PC-9 (cell line): ENCODE measurements around the gene CLPTM1L. TPM values are rescaled to one million over a fixed set of nuclear protein-coding genes. Genes with fewer than 3 reads are reported as not detected.

Experiments
- BruUV-seq: library from RNA; stranded (reverse); fragments of 400-500 nt; replicated peaks from 2 replicates; lab custom pipeline; 2021; lab: Mats Ljungman, UMichigan
- CTCF ChIA-PET: fragments of 300-600 bp; sonication (Branson Sonifier 250); formaldehyde crosslinking; loops from one replicate; lab custom pipeline; 2022; ENCODE audit warnings: antibody characterized with exemption; lab: Charles Lee
- POLR2A ChIA-PET: fragments of 300-600 bp; sonication (Branson Sonifier 250); formaldehyde crosslinking; loops from one replicate; lab custom pipeline; 2022; ENCODE audit warnings: antibody characterized with exemption; ENCODE audit not compliant: unreplicated experiment; lab: Charles Lee
- DNase-seq, 2 experiments: peaks; one replicate each; pipeline versions ENCODE4 v3.0.0 to v3.0.0-alpha.2; 2015 to 2022; ENCODE audit warnings: mixed read lengths in 1 of 2
- H2AFZ ChIP-seq: fragments of 200-600 bp; sonication (generic); 2 replicates; pipeline ENCODE4 v1.8.1; 2017; ENCODE audit warnings: antibody characterized with exemption
- H3F3A ChIP-seq: fragments of 200-600 bp; sonication (generic); 2 replicates; pipeline ENCODE4 v1.8.1; 2017; ENCODE audit warnings: antibody characterized with exemption, mild to moderate bottlenecking, low read depth; ENCODE audit not compliant: insufficient read depth
- H3K27ac ChIP-seq: fragments of 200-600 bp; sonication (generic); 2 replicates; pipeline ENCODE4 v1.6.1; 2016; ENCODE audit warnings: mixed run types
- H3K27me3 ChIP-seq: fragments of 200-600 bp; sonication (generic); 2 replicates; pipeline ENCODE4 v1.6.1; 2016; ENCODE audit warnings: low read depth, mixed run types; ENCODE audit not compliant: insufficient read depth
- H3K36me3 ChIP-seq: fragments of 200-600 bp; sonication (generic); 2 replicates; pipeline ENCODE4 v1.6.1; 2016; ENCODE audit warnings: low read depth, mixed run types
- H3K4me1 ChIP-seq: fragments of 200-600 bp; sonication (generic); replicated peaks from 2 replicates; pipeline ENCODE4 v1.6.1; 2016; ENCODE audit warnings: mixed run types; ENCODE audit not compliant: insufficient read depth
- H3K4me2 ChIP-seq: fragments of 200-600 bp; sonication (generic); 2 replicates; pipeline ENCODE4 v1.6.1; 2017; ENCODE audit warnings: mixed run types
- H3K4me3 ChIP-seq: fragments of 200-600 bp; sonication (generic); 2 replicates; pipeline ENCODE4 v1.6.1; 2016; ENCODE audit warnings: mixed run types
- H3K79me2 ChIP-seq: fragments of 200-600 bp; sonication (generic); 2 replicates; pipeline ENCODE4 v1.6.1; 2017; ENCODE audit warnings: low read depth, mixed run types
- H3K9me2 ChIP-seq: fragments of 200-600 bp; sonication (generic); 2 replicates; pipeline ENCODE4 v1.8.1; 2017; ENCODE audit warnings: mild to moderate bottlenecking; ENCODE audit not compliant: insufficient read depth
- H3K9me3 ChIP-seq: fragments of 200-600 bp; sonication (generic); 2 replicates; pipeline ENCODE4 v1.8.1; 2016; ENCODE audit warnings: low read depth; ENCODE audit not compliant: insufficient read depth
- H4K20me1 ChIP-seq: fragments of 200-600 bp; sonication (generic); 2 replicates; pipeline ENCODE4 v1.8.1; 2017; ENCODE audit not compliant: insufficient read depth
- EZH2 ChIP-seq: fragments of 200-600 bp; sonication (generic); IDR thresholded peaks from 2 replicates; pipeline ENCODE4 v1.8.0; 2017; ENCODE audit warnings: antibody characterized with exemption, low read depth
- intact Hi-C: fragments of 100-400 bp; cut with micrococcal nuclease; formaldehyde crosslinking; loops from one replicate; pipeline ENCODE4 v1.10.0; 2022; ENCODE audit not compliant: unreplicated experiment
- total RNA-seq: library from RNA; stranded (reverse); gene quantifications from 2 replicates; pipeline ENCODE4 v1.2.3, GENCODE V29; 2021
- TF ChIP-seq, protein P1 (sequence below): fragments of 200-600 bp; sonication (generic); conservative IDR thresholded peaks from 2 replicates; pipeline ENCODE4 v1.6.1; 2017; ENCODE audit warnings: mixed run types, antibody characterized with exemption, mild to moderate bottlenecking, moderate library complexity

The CLPTM1L gene
- total RNA-seq, 1 experiment from 2014 or later = 260 TPM

DNA sequence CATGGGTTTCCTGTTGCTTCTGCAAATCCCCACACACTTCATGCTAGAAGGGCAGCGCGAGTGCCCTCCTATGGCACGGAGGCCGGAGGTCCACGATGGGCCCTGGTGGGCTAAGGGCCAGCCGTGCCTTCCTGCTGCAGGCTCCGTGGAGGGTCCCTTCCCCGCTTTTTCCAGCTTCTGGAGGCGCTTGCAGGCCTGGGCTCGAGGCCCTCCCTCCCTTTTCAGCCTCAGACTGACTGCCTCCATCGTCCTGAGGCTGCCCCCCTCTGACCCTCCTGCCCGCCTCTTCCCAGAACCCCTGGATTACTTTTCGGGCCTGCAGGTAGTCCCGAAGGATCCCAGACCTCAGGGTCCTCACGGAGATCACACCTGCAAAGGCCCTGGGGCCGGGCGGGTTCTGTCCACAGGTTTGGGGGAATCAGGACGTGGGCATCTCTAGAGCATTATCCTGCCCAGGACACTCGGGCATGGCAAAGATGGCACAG is 46.8 kb downstream of the CLPTM1L start:
- no peaks in the 10 kb centered on the region for H4K20me1 ChIP-seq
- H3K27ac ChIP-seq = no peak overlapping the region
- no peaks in the 10 kb centered on the region for H3K79me2 ChIP-seq
- peaks cover 8% of the 10 kb centered on the region; the same call in 1 of the 2 replicates for H3F3A ChIP-seq
- no peaks in the 10 kb centered on the region for H3K36me3 ChIP-seq
- no peak for TF ChIP-seq EZH2
- TF ChIP-seq, protein P1, sequence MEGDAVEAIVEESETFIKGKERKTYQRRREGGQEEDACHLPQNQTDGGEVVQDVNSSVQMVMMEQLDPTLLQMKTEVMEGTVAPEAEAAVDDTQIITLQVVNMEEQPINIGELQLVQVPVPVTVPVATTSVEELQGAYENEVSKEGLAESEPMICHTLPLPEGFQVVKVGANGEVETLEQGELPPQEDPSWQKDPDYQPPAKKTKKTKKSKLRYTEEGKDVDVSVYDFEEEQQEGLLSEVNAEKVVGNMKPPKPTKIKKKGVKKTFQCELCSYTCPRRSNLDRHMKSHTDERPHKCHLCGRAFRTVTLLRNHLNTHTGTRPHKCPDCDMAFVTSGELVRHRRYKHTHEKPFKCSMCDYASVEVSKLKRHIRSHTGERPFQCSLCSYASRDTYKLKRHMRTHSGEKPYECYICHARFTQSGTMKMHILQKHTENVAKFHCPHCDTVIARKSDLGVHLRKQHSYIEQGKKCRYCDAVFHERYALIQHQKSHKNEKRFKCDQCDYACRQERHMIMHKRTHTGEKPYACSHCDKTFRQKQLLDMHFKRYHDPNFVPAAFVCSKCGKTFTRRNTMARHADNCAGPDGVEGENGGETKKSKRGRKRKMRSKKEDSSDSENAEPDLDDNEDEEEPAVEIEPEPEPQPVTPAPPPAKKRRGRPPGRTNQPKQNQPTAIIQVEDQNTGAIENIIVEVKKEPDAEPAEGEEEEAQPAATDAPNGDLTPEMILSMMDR = no peak
- H3K4me3 ChIP-seq = no peak overlapping the region
- ChIA-PET CTCF (no interaction called here), POLR2A (no interaction called here)
- BruUV-seq = no TSS peak
- no peaks in the 10 kb centered on the region for H3K9me3 ChIP-seq
- no peaks in the 10 kb centered on the region for H3K4me1 ChIP-seq
- no peak overlapping the region for H3K4me2 ChIP-seq
- intact Hi-C loops = no loop called here
- H3K9me2 ChIP-seq = no peaks in the 10 kb centered on the region
- H3K27me3 ChIP-seq = peaks cover 39% of the 10 kb centered on the region
- no peak for DNase-seq
- H2AFZ ChIP-seq = no peak overlapping the region

DNA sequence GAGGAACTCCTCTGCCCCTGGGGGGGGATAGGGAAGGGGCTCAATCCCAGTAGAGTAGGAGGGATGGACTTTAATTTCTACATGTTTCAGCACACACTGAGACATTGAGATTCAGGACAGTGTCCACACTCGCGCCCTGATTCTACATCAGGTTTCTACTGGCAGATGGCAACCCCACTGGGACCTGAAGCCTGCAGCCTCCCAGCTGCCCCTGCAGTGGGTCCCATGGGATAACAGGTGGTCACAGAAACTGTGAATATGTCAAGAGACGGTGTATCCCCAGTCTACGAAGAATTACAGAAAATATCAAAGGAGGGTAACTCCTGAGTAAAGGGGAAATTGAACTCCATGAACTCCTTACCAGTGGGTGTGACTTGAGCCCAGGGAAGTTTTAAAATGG is 47.7 kb downstream of the CLPTM1L start:
- TF ChIP-seq EZH2 = no peak
- TF ChIP-seq, protein P1 = no peak
- intact Hi-C loops = no loop called here
- no peaks in the 10 kb centered on the region for H3K79me2 ChIP-seq
- no peaks in the 10 kb centered on the region for H4K20me1 ChIP-seq
- no peaks in the 10 kb centered on the region for H3K4me1 ChIP-seq
- no peaks in the 10 kb centered on the region for H3K9me3 ChIP-seq
- H3K4me2 ChIP-seq = no peak overlapping the region
- POLR2A ChIA-PET = no interaction called here
- no peaks in the 10 kb centered on the region for H3K9me2 ChIP-seq
- CTCF ChIA-PET = no interaction called here
- H3K27me3 ChIP-seq = peaks cover 32% of the 10 kb centered on the region
- H3K27ac ChIP-seq = no peak overlapping the region
- BruUV-seq = no TSS peak
- H2AFZ ChIP-seq = no peak overlapping the region
- peaks cover 8% of the 10 kb centered on the region; the same call in 1 of the 2 replicates for H3F3A ChIP-seq
- no peak for DNase-seq
- no peaks in the 10 kb centered on the region for H3K36me3 ChIP-seq
- no peak overlapping the region for H3K4me3 ChIP-seq

DNA sequence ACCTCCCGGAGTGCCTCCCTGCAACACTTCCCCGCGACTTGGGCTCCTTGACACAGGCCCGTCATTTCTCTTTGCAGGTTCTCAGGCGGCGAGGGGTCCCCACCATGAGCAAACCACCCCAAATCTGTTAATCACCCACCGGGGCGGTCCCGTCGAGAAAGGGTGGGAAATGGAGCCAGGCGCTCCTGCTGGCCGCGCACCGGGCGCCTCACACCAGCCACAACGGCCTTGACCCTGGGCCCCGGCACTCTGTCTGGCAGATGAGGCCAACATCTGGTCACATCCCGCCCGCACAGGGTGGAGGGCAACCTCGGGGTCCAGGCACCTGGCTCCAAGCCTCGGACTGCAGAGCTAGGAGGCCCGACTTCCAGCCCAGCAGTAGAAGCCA is 49.3 kb downstream of the CLPTM1L start:
- Histone ChIP-seq H3K9me2 (no peaks in the 10 kb centered on the region), H3K79me2 (no peaks in the 10 kb centered on the region), H3K4me3 (no peak overlapping the region), H2AFZ (no peak overlapping the region), H3K27me3 (peaks cover 22% of the 10 kb centered on the region; the same call in 1 of the 2 replicates), H3K27ac (no peak overlapping the region), H3K9me3 (no peaks in the 10 kb centered on the region), H4K20me1 (no peaks in the 10 kb centered on the region), H3K36me3 (no peaks in the 10 kb centered on the region), H3K4me1 (no peaks in the 10 kb centered on the region), H3K4me2 (no peak overlapping the region), H3F3A (peaks cover 8% of the 10 kb centered on the region; the same call in 1 of the 2 replicates)
- ChIA-PET POLR2A (no interaction called here), CTCF (no interaction called here)
- intact Hi-C loops = no loop called here
- no peak for DNase-seq
- BruUV-seq = no TSS peak
- TF ChIP-seq, protein P1 = no peak
